Hepatocyte (in vitro differentiated cells): ENCODE results near the gene PKNOX2.

ENCODE experiments used
- CTCF ChIP-seq: fragments of 200-600 bp; sonication (generic); IDR thresholded peaks from 2 replicates; pipeline ENCODE4 v1.5.1; 2016; ENCODE audit warnings: antibody characterized with exemption, mild to moderate bottlenecking; ENCODE audit not compliant: poor library complexity
- EZH2 ChIP-seq: fragments of 200-600 bp; sonication (generic); IDR thresholded peaks from 2 replicates; pipeline ENCODE4 v1.6.1; 2016; ENCODE audit warnings: antibody characterized with exemption, mild to moderate bottlenecking, borderline replicate concordance
- EZH2phosphoT487 ChIP-seq: fragments of 200-600 bp; sonication (generic); IDR thresholded peaks from one replicate; pipeline ENCODE4 v1.6.1; 2018; ENCODE audit warnings: antibody characterized with exemption, mild to moderate bottlenecking, low read depth, moderate library complexity; ENCODE audit not compliant: unreplicated experiment, severe bottlenecking

GRCh38 chr11:125199915-125200314, 35.4 kb downstream of the PKNOX2 start:
- no peak for TF ChIP-seq EZH2
- TF ChIP-seq CTCF: no peak
- TF ChIP-seq EZH2phosphoT487: no peak
